GM19099 (cell line): Measurements from ENCODE around the gene SNCB.

ENCODE experiments used
- POLR2A ChIP-seq: IDR thresholded peaks from 3 replicates; pipeline ENCODE4 v1.6.1; 2011; ENCODE audit warnings: low read depth; ENCODE audit not compliant: insufficient read length; ENCODE audit errors: extremely low read depth

The SNCB gene

DNA sequence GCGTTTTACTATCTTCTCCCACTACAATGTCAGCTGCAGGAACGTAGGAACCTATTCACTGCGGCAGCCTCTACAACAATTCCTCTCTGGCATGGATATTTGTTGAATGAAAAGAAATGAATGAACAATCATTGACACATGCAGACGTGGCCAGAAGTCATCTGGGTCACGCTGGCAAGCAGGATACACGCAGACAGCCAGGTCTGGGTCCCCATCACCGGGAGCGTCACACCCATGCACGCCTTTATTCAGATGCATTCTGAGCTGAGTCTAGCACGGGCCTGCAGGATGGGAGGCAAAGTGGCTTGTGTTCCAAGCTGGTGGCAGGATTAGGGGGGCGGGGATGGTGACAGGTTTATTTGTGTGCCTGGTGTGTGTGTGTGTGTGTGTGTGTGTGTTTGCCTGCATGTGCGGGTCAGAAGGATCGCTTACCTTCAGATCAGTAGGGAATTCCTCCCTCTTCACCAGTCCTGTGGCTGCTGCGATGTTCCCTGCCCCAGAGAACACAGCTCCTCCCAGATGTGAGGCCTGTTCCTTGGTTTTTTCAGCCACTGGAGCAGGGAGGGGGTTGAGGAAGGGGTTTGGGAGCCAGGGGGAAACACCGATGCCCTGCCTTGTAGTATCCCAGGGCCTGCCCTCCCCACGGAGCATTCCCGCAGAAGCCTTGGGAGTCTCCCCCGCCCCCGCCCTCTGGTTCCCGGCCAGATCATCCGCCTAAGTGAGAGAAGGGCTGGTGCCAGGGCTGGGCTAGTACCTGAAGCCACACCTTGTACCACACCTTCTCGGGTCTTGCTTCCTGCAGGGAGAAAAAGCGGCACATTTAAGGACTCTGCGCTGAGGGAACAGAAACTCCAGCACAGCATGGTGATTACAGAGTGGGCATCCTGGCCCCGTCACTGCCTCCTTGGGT is 4.1 kb downstream of the SNCB start:
- TF ChIP-seq POLR2A: no peak

DNA sequence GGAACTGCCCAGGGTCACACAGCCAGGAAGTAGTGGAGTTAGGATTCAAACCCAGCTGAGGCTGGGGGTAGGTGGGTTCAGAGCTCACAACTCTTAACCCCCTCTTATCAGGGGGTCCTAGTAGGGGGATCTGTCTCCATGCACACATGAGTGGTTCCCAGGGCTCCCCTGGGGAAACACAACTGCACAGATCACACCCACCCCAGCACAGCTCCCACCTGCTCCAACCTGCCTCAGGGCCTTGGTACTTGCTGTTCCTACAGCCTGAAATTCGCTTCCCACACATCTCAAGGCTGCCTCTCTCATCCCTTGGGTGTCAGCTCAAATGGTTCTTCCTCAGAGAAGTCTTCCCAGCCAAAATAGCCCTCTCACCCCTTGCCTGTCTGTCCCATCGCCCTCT is 4.8 kb downstream of the SNCB start:
- TF ChIP-seq POLR2A: no peak

DNA sequence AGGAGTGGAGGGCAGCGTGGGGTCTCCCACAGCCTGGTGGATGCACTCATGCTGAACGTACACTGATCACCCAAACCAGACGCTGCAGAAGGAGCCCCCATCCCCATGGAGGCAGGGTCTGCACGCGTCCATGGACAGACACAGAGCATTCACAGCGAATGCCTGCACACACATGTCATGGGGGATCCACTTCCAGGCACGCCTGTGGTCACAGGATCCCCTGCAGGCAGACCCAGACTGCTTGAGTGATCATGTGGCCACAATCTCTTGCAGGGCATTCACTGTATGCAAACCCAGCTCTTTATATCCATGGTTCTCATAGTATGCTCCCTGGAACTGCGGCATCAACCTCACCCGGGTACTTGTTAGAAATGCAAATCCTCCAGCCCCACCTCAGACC is 5.4 kb downstream of the SNCB start:
- TF ChIP-seq POLR2A: no peak

DNA sequence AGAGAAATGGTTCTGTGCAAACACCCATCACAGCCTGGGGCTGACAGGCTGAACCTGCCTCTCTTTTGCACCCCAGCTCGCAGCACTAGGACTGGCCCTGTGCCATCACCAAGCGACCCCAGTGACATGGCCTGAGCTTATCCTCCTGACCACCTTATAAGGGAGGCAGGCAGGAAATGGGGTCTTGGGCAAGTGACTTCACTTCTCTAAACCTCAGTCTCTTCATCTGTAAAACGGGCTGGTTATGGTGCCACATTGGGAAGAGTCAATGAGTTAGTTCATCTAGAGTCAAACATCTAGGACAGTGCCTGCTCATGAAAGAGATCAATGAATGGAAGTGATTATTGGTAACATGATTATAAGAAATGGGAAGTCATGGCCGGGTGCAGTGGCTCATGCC is 6.2 kb downstream of the SNCB start:
- TF ChIP-seq POLR2A: no peak

DNA sequence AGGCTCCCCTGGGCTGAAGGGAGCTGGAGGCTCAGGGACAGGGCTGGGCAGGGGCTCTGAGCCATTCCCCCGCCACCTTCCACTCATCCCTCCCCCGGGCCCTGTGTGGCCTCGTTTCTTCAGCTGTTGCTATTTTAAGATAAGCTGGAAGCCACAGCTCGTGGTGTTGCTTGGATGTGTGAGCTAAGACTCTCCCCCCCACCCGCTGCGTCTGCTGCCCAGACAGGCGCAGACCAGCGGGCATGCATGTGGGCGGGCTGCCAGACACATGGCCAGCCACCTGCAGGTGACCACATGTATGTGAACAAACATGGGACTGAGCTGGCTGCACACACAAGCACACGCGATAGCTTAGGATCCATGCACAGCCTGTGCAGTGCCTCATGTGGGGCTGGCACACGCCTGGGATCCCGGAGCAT is 8.7 kb downstream of the SNCB start:
- no peak for TF ChIP-seq POLR2A

DNA sequence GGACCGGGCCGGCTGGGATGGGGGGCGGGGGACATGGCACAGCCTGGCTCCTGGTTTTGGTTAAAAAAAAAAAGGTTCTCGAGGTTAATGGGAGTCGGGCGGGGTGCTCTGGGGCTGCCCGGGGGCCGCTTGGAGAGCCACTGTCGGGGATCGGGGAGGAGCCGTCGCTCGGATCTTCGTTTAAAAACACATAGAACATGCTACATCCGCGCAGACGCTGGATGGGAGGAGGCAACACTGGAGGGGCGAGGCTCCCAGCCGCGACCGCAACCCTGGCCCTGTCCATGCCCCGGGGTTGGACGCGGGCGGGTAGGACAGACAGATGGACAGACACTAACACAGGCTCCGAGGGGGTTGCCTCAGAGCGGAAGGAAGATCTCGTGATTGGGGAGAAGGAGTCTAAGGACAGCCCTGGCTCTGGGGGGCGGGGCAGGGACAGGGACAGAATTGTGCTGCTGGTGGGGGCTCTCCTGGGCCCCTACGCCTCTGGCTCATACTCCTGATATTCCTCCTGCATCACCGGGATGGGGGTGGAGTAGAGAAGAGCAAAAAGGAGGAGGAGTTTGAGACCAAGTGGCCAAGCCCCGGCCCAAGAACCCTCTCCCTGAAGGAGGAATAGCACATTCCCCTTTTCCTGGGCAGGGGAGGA is 9.9 kb downstream of the SNCB start:
- TF ChIP-seq POLR2A: no peak

DNA sequence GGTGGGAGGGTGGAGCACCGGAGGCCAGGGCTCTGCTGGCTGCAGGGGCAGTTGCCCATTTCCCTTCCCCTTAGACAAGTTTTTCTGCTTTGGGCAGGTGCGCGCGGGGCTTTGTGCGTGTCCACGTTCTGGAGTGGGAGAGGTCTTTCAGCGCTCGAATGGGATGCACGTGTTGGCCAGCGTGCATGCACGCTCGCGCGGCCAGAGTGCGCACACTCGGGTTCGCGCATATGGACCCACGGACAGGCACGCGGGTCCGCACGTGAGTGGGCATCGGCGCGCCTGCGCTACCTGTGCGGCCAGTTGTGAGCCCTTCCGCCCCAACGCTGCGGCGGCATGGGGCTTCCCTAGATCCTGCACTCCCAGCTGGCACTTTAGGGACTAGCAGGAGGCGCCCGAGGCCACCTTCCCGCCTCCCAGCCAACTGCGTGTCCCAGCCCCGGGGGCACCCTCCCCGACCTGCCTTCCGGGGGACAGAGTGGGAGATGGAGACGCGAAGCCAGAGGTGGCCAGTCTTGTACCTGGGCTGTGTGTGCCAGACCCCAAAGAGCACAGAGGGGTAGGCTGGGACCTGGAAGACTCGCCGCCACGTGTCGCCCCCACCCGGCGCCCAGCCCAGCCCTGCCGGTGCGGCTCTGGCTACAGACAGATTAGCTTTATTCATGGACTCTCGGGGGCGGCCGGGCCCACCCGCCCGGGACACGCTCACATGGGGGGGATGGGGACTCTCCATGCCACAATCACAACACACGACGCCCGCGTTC is 10.6 kb downstream of the SNCB start:
- no peak for TF ChIP-seq POLR2A

DNA sequence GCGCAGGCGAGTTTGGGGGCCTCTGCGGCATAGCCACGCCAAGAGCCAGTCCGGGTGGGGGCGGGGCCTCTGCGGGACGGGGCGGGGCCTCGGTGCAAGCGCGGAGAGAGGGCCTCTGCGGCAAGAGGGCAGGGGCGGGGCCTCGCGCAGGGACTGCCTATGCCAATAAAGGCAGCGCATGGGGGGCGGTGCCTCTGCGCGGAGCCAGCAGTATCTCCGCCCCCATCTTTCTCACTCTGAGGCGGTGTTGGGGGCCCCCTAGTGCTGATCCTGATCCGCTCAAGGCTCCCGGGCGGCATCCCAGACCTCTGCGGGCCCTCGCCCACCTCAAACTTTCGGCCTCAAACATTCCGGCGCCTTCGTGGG is 11.1 kb downstream of the SNCB start:
- TF ChIP-seq POLR2A: no peak

DNA sequence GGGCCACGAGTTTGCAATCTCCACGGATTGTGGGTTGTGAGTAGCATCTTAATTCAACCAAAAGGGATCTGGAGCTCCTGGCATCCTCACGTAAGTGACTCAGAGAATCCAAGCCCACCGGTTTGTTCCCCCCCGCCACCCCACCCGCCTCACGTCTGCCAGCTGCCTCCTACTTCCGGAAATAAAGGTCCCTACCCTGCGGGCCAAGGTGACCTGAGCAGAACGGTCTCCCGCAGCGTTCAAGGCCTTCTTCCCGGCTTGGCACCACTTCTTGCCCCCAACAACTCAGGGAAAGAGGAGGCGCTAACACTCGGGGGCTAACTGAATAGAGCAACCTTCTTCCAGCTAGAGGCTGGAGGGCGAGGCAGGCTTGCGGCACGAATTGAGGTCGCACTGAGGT is 11.6 kb downstream of the SNCB start:
- no peak for TF ChIP-seq POLR2A

DNA sequence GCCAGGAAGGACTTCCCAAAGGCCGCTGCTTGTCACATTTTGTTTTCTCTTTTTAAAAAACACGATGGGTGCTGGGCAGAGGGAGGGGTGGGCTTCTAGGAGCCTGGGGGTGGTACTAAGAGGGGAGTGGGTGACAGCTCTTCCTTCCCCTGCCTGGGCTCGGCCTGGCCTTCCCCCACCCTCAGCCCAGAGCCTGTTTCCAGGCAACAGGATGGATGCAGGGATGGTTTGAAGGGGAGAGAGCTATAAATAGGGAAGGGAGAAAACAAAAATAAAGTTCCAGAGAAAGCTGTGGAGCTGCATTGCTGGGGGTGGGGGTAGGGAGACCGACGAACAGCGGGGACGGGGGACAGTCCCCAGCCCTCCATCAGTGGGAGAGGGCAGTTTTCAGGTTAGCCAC is 13.8 kb downstream of the SNCB start:
- TF ChIP-seq POLR2A: no peak

DNA sequence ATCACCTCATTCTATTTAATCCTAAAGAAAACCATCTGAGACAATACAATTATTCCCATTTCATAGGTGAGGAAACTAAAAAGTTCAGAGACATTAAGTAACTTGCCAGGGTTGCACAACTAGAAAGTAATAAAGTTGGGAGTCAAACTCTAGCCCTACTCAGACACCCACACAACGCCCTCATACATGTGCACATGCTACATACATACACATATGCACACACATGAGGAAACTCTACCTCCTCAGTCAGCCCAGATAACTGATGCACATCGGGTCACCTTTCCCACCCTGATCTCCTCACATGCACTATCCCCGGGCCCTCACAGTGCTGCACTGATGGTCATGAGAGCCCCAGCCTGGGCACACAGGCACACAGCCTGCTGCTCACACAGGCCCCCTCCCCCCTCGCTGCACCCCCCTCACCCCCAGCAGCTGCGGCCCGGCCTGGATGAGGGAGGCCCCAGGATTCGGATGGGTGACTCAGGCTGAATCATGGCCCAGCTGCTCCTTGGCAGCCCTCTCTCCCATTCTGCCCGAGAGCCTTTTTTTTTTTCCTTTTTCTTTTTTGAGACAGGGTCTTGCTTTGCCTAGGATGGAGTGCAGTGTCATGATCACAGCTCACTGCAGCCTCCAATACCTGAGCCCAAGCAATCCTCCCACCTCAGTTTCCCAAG is 15.4 kb downstream of the SNCB start:
- TF ChIP-seq POLR2A: no peak

DNA sequence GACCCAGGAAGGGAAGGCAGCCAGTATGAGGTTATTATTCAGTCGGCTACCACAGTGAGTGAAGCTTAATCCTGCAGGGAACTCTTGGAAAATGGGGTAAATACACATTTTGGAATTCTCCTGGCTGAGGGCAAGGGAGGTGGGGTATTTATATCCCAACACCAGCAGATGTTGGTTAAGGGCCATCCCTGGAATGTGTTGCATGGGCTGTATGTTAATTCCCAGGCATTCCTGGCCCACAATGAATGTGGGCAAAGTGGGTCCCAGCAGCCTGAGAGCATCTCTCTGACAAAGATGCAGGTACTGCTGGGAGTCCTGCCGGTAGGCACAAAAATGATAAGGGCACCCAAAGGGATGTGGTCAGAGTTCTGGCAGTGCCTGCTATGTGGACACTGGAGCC is 17.5 kb downstream of the SNCB start:
- no peak for TF ChIP-seq POLR2A

DNA sequence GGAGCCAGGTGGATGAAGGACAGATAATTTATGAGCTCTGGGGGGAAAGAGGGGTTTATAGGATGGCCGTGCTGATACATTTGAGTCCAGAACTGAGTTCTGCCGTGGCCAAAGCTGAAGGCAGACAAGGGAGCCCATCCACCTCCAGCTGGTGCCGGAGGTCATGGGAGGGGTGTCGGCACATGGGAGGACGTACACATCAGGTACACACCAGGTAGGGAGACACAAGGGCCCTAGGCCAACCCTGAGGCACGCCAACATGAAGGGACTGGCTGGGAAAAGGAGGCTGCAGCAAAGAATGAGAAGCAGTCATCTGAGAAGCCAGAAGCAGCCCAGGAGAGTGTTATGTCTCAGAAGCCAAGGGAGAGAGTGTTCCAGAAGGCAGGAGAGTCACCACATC is 18.3 kb downstream of the SNCB start:
- TF ChIP-seq POLR2A: no peak

DNA sequence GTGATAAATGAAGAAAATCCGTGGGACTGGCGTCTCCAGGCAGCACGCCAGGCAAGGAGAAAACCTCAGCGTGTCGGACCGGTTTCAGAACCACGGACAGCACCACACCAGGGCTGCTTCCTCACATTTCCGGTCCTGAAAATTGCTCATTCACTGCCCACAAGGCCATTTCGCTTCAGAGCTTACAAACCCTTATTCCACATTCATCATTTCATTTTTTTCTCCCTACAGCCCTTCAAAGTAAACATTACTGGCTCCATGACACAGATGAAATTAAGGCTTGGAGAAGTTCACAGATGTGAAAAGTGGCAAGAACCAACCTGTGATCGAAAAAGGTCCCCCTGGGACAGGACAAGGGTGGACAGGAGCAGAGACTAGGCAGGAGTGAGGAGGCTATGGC is 18.9 kb downstream of the SNCB start:
- TF ChIP-seq POLR2A: no peak

DNA sequence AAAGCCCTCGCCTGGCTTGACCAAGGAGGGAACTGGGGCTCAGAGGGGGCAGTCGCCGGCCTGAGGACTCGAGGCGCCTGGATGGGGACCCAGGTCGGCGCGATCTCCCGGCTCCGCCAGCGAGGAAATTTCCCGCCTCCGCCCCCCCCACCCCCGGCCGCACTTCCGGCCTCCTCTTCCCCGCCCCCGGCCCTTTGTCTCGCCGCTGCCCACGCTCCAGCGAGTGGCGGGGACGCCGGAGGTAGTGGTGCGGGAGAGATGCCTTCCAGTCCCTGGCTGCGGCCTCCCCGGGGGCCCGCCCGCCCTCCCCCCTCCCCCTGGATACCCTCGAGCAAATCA is 19.9 kb downstream of the SNCB start:
- no peak for TF ChIP-seq POLR2A
